ENCODE results near the gene FNDC3A.
"Not testable (repeated sequence)": the region's sequence is repeated elsewhere in the genome, so short reads cannot be mapped to it uniquely, and the experiment has no call there.

The FNDC3A gene

DNA sequence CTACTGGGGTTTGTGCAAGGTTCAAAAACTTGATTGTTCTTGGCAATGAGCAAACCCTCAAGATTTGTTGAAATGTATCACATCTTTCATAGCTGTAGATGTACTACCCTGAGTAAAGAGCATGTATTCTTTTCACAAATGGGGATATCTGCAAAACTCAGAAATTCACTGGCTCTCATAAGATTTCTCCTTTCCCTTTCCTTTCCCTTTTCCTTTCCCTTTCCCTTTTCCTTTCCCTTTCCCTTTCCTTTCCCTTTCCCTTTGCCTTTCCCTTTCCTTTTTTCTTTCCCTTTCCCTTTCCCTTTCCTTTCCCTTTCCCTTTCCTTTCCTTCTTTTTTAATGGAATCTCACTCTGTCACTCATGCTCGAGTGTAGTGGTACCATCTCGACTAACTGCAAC lies 69.1 kb downstream of the FNDC3A start:
- no peak for DNase-seq (ENCODE audit: low spot score)

GRCh38 chr13:49046002-49046401 lies 70.3 kb downstream of the FNDC3A start:
- DNase-seq (ENCODE audit: low spot score), result no peak

DNA sequence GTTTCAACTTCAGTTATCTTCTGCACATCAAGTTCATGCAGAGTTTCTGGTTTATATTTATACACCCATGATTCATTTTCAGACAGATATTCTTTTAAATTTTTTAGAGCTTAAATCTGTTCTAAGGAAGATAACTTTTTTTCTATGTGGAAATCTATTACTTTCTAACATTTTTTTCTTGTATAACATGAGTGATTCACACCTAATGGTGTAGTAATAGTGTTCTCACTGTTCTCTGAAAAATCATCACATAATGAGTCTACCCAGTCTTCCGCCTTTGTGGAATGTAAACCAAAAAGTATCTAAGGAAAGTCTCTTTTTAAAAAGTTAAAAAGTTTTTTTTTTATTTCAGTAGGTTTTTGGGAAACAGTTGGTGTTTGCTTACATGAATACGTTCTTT lies 70.8 kb downstream of the FNDC3A start:
- DNase-seq (ENCODE audit: low spot score), result no peak

DNA sequence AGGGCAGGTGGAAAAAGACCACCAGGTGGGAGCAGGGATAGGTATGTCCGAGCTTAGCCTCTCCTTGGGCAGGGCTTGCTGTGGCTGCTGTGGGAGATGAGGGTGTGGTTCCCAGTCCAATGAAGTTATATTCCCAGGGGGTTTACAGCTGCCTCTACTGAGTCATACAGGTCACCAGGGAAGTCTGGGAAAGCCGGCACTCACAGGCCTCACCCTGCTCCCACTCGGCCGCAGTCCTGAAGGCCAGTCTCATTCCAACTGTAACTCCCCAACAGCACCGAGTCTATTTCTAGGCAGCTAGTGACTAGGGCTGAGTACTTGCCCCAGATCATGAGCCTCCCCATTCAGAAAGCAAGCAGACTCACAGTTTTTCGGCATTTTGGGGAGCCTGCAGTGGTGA lies 77.1 kb downstream of the FNDC3A start:
- no peak for DNase-seq (ENCODE audit: low spot score)

- no peak for DNase-seq (ENCODE audit: low spot score)
Observed at GRCh38 chr13:49053215-49053614, 77.5 kb downstream of the FNDC3A start.

- no peak for DNase-seq (ENCODE audit: low spot score)
Observed at GRCh38 chr13:49053906-49054305, 78.2 kb downstream of the FNDC3A start.

DNA sequence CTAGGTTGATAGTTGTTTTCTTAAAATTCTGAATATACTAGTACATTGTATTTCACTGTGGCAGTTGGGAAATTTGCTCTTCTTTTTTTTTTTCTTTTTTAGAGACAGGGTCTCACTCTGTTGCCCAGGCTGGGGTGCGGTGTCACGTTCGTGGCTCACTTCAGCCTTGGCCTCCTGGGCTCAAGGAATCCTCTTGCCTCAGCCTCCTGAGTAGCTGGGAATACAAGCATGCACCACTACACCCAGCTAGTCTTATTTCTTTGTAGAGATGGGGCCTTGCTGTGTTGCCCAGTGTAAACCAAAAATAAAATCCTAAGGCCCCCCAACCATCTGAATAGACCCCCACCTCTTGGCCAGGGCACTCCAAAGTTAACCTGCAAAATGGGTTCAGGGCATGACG lies 79.3 kb downstream of the FNDC3A start:
- no peak for DNase-seq (ENCODE audit: low spot score)

DNA sequence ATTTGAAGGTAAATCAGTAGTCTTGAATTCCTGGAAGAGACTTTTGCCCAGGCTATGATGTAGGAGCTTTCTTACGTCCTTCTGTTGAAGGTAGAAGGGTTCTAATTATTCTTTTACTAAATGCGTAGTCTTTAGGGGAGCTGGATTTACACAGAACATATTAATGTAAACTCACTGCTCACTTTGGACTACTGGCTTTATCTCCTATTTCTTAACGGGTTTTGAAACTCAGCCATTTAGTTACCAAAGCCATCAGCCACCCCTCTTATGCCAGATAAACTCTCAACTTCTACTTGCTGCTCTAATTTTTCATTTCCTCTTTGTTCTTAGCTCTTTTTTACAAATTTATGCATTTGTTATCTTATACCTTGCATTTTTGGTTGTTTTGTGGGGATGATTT lies 81.5 kb downstream of the FNDC3A start:
- no peak for DNase-seq (ENCODE audit: low spot score)

GRCh38 chr13:49058761-49059160 lies 83.0 kb downstream of the FNDC3A start:
- DNase-seq (ENCODE audit: low spot score), result no peak

DNA sequence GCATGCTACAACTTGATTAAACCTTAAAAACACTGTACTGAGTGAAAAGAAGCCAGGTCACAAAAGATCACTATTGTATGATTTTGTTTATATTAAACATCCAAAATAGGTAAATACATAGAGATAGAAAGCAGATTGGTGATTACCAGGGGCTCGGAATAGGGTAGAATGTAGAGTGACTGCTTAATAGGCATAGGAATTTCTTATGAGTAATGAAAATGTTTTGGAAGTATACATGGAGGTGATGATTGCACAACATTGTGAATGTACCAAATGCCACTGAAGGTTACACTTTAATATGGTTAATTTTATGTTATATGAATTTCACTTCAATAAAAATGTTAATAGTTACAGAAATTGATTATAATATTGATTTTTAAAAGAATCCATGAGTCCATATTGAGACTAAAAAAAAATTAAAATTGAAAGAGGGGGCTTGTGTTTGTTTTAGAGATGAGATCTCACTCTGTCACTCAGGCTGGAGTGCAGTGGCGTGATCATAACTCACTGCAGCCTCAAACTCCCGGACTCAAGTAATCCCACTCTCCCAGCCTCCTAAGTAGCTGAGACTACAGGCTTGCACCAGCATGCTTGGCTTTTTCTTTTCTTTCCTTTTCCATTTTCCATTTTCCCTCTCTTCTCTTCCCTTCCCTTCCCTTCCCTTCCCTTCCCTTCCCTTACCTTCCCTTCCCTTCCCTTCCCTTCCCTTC lies 85.1 kb downstream of the FNDC3A start:
- no peak for DNase-seq (ENCODE audit: low spot score)

- not testable (repeated sequence) for DNase-seq (ENCODE audit: low spot score)
Observed at GRCh38 chr13:49061388-49061752, 85.7 kb downstream of the FNDC3A start.

DNA sequence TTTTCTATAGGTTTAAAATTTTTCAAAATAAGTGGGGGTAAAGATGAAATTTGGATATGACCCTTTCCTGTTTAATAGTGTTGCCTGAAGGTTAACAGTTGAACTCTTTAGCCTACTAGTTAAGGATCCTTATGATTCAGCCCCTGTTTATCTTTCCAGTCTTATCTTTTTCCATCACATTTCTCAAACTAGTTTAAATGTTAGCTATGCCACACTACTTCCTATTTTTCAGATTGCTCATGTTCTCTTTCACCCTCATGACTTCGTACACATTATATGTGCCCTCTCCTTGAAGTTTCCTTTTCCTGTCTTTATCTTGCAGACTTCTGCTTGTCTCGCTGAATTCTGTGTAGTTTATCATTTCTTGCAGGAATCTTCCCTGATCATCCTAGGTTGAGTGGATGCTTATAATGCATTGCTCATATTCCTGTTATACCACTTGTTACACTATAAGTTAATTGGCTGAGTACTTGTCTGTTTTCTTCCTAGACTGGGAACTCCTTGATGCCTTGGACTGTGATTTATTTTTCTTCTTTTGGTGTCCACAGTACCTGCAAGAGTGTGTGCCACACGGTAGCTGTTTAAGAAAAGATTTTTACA lies 86.7 kb downstream of the FNDC3A start:
- DNase-seq (ENCODE audit: low spot score), result no peak

- no peak for DNase-seq (ENCODE audit: low spot score)
Observed at GRCh38 chr13:49063011-49063410, 87.3 kb downstream of the FNDC3A start.

- no peak for DNase-seq (ENCODE audit: low spot score)
Observed at GRCh38 chr13:49063497-49063896, 87.8 kb downstream of the FNDC3A start.

GRCh38 chr13:49064476-49064875 lies 88.8 kb downstream of the FNDC3A start:
- no peak for DNase-seq (ENCODE audit: low spot score)

- DNase-seq (ENCODE audit: low spot score), result no peak
Observed at GRCh38 chr13:49066856-49067255, 91.1 kb downstream of the FNDC3A start.

DNA sequence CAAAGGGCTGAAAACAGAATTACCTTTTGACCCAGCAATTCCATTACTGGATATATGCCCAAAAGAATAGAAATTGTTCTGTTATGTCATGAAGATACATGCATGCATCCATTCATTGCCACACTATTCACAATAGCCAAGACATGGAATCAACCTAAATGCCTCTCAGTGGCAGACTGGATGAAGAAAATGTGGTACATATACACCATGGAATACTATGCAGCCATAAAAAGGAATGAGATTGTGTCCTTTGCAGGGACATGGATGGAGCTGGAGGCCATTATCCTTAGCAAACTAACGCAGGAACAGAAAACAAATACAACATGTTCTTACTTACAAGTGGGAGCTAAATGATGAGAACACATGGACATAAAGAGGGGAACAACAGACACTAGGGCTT lies 92.8 kb downstream of the FNDC3A start:
- not testable (repeated sequence) for DNase-seq (ENCODE audit: low spot score)

- DNase-seq (ENCODE audit: low spot score), result not testable (repeated sequence)
Observed at GRCh38 chr13:49070021-49070420, 94.3 kb downstream of the FNDC3A start.

DNA sequence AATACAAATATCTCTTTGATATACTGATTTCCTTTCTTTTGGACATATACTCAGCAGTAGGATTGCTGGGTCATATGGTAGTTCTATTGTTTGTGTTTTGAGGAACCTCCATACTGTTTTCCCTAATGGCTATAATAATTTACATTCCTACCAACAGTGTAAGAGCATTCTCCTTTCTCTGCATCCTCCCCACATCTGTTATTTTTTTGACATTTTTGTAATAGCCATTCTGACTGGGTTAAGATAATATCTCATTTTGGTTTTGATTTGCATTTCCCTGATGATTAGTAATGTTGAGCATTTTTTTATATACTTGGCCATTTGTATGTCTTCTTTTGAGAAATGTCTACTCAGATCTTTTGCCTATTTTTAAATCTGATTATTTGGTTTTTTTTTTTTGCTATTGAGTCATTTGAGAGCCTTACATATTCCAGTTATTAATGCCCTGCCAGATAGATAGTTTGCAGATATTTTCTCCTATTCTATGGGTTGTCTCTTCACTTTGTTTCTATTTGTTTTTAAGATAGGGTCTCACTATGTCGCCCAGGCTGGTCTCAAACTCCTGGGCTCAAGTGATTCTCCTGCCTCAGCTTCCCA lies 95.7 kb downstream of the FNDC3A start:
- no peak for DNase-seq (ENCODE audit: low spot score)

GRCh38 chr13:49082653-49083536 lies 107.2 kb downstream of the FNDC3A start:
- DNase-seq (ENCODE audit: low spot score), result no peak

- DNase-seq (ENCODE audit: low spot score), result no peak
Observed at GRCh38 chr13:49084961-49085360, 109.2 kb downstream of the FNDC3A start.

DNA sequence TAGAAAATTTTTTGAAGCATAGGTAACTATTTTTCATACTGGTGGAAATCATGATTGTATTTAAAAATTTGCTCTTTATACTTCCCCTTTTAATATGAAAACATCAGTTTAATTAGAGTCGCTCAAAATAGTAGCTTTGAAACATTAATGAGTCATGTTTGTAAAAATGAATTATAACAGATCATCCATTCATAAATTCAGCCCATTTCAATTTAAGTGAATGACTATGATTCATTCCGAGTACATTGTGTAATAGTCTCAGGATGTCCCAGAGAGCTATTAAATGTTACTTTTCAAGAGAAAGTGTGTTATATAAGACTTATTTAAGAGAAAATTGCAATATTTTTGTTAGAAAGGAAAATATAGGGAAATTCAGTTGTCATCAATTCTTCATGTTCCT lies 111.0 kb downstream of the FNDC3A start:
- DNase-seq (ENCODE audit: low spot score), result no peak

GRCh38 chr13:49093376-49093775 lies 117.7 kb downstream of the FNDC3A start:
- DNase-seq (ENCODE audit: low spot score), result no peak
